Lower lobe of right lung (tissue), 2 donors: ENCODE measurements around the gene VPS54. TPM values are rescaled to one million over a fixed set of nuclear protein-coding genes. Genes with fewer than 3 reads are reported as not detected.
A peak's percentile ranks its signal among the peaks of the same experiment; 100 is the strongest.

Experiments used
- ATAC-seq, 2 donors: fragments of 200-7000 bp; cut with Tn5 transposase; one replicate each; pipeline ENCODE4 v1.9.1; 2020 to 2022; ENCODE audit warnings: mild to moderate bottlenecking in 2 of 2, moderate library complexity in 2 of 2
- DNase-seq: peaks from one replicate; pipeline ENCODE4 v3.0.0-alpha.2; 2020
- H3K27ac ChIP-seq: fragments of 200-600 bp; one replicate; pipeline ENCODE4 v1.8.0; 2022
- H3K27me3 ChIP-seq: fragments of 200-600 bp; one replicate; pipeline ENCODE4 v1.8.0; 2022; ENCODE audit warnings: low read depth
- H3K36me3 ChIP-seq: fragments of 200-600 bp; one replicate; pipeline ENCODE4 v1.8.0; 2022; ENCODE audit warnings: mild to moderate bottlenecking
- H3K4me1 ChIP-seq: fragments of 200-600 bp; one replicate; pipeline ENCODE4 v1.8.0; 2022
- H3K4me3 ChIP-seq: fragments of 200-600 bp; one replicate; pipeline ENCODE4 v1.8.0; 2022; ENCODE audit warnings: mild to moderate bottlenecking
- H3K9me3 ChIP-seq: fragments of 200-600 bp; one replicate; pipeline ENCODE4 v1.8.0; 2022
- intact Hi-C: fragments of 100-400 bp; cut with DNase I; formaldehyde crosslinking; loops from one replicate; pipeline ENCODE4 v1.11.0; 2022
- total RNA-seq: library from RNA; stranded (reverse); fragmentation: NEBNext Ultra II Directional; extraction: Animal tissue kit (Norgen Biotek cat#: 25700); gene quantifications from one replicate; pipeline ENCODE4 v1.2.1, GENCODE V29; 2021
- TF ChIP-seq, protein P1 (sequence below): fragments of 200-600 bp; IDR thresholded peaks from one replicate; pipeline ENCODE4 v1.8.0; 2022; ENCODE audit warnings: antibody characterized with exemption, mild to moderate bottlenecking
- donor health status: DM: no; HTN: yes; CAD: no; lungs with severe emphysema.

The VPS54 gene
- total RNA-seq, 1 donor from 2014 or later = 26.7 TPM

DNA sequence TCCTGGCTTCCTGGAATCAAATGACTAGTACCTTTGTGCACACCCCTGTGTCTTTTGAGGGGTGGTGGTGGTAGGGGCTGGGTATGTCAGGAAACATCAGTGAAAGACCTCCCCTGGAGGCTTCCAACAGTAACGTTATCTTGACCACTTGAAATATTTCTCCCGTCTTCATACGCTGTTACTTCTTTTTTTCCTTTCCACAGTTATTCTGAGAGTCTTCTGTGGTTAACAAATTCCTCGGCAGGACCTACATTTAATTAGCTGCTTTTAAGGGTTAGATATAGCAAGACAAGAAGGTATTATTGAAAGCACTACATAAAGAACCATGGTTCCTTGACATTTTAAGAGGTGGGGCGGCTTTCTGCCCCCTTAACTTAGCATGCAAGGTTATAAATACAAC lies 142.9 kb downstream of the VPS54 start:
- no peak overlapping the region for H3K4me3 ChIP-seq
- intact Hi-C loops = no loop called here
- DNase-seq (no peak), ATAC-seq (peak in 1 of 2 donors; percentile 23)
- no peaks in the 10 kb centered on the region for H3K27me3 ChIP-seq
- TF ChIP-seq, protein P1, sequence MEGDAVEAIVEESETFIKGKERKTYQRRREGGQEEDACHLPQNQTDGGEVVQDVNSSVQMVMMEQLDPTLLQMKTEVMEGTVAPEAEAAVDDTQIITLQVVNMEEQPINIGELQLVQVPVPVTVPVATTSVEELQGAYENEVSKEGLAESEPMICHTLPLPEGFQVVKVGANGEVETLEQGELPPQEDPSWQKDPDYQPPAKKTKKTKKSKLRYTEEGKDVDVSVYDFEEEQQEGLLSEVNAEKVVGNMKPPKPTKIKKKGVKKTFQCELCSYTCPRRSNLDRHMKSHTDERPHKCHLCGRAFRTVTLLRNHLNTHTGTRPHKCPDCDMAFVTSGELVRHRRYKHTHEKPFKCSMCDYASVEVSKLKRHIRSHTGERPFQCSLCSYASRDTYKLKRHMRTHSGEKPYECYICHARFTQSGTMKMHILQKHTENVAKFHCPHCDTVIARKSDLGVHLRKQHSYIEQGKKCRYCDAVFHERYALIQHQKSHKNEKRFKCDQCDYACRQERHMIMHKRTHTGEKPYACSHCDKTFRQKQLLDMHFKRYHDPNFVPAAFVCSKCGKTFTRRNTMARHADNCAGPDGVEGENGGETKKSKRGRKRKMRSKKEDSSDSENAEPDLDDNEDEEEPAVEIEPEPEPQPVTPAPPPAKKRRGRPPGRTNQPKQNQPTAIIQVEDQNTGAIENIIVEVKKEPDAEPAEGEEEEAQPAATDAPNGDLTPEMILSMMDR = no peak
- H3K36me3 ChIP-seq = peaks cover 19% of the 10 kb centered on the region
- H3K27ac ChIP-seq = no peak overlapping the region
- H3K9me3 ChIP-seq = no peaks in the 10 kb centered on the region
- peaks cover 32% of the 10 kb centered on the region for H3K4me1 ChIP-seq

DNA sequence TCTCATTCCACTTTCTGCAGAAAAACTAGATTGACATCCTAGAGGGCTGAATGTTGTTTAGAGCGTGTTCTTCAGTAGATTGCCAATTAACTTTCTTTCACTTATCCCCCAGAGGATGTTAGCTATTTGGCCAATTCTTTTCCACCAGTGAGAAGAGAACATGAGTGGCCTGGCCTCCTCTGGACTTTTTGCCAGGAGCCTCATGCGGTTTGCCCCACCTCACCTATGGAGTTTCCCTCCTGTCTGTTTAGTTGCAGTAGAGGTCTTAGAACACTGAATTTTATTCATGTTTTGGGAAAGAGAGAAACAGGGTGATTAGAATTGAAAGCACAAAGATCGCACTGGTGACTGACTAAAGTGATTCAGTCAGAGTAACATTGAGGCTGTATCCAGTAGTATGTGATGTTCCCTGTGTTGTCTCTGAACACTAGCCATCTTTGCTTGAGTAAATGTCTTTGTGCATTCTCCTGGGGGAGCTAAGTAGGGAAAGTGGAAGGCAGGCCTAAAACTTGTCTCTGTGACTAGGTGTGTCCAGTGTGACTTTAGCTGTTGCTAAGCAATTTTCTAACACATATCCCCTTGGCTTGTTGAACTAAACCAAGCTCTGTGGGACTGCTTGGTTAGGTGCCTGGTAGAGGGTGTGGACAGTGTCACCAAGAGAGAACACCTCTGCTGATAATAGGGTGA lies 143.5 kb downstream of the VPS54 start:
- Histone ChIP-seq H3K4me1 (peaks cover 38% of the 10 kb centered on the region), H3K9me3 (no peaks in the 10 kb centered on the region), H3K27ac (no peak overlapping the region), H3K27me3 (no peaks in the 10 kb centered on the region), H3K4me3 (no peak overlapping the region), H3K36me3 (peaks cover 19% of the 10 kb centered on the region)
- peak; percentile 61 to 76 for ATAC-seq
- TF ChIP-seq, protein P1 = no peak
- no peak for DNase-seq
- intact Hi-C loops = no loop called here

DNA sequence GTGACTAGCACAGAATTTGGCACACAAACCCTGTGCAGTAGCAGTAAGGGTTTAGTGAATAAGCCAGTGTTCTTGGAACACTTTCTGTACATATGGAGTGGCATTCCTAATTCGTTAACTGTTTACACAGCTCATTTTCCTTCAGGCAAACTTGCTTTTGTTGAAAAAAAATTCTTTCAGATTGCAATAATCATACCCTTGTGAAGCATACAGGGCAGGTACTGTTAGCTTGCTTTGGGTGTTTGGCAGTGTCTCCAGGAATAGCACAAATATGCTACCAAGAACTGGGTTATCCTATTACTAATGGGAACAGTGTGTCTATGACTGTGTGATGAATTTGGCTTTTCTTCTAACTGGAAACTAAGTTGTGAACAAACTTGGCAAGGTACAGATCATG lies 144.1 kb downstream of the VPS54 start:
- DNase-seq (no peak), ATAC-seq (peak in 1 of 2 donors; percentile 28)
- no peaks in the 10 kb centered on the region for H3K27me3 ChIP-seq
- intact Hi-C loops = no loop called here
- peaks cover 19% of the 10 kb centered on the region for H3K36me3 ChIP-seq
- peaks cover 41% of the 10 kb centered on the region for H3K4me1 ChIP-seq
- no peaks in the 10 kb centered on the region for H3K9me3 ChIP-seq
- H3K4me3 ChIP-seq = no peak overlapping the region
- no peak overlapping the region for H3K27ac ChIP-seq
- TF ChIP-seq, protein P1 = no peak

DNA sequence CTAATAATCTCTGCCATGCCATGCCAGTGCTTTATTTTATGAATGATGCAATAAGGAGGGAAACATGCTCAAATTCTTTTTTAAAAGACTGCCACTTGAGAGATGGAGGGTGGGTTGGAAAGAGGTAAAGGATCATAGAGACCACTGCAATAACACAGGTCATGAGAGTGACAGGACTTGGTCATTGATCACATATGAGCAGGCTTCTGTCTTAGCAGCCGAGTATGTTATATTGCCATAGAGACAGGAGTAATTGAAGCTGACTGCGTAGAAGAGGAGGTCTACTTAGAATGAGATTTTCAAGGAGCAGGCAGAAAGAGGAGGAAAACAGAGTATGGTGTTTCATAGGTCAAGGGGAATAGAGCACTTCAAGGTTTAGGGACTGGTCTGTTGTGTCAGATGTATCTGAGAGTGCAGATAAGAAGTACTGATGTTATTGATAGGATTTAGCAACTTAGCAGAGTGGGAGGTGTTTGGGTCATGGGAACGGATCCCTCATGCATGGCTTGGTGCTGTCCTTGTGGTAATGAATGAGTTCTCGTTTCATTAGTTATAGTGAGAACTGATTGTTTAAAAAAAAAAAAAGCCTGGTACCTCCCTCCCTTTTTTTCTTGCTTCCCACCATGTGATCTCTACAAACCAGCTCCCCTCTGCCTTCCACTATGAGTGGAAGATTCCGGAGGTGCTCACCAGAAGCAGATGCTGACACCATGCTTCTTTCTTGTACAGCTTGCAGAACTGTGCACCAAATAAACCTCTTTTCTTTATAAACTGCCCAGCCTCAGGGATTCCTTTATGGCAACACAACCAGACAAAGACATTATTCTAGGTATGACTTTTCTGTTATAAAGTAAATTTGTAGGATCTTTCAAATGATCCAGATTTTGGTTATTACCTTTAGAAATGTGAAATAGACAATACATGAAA lies 144.8 kb downstream of the VPS54 start:
- DNase-seq (no peak), ATAC-seq (no peak)
- H3K4me3 ChIP-seq = no peak overlapping the region
- no peaks in the 10 kb centered on the region for H3K27me3 ChIP-seq
- no peak overlapping the region for H3K27ac ChIP-seq
- TF ChIP-seq, protein P1 = no peak
- H3K4me1 ChIP-seq = peaks cover 41% of the 10 kb centered on the region
- no peaks in the 10 kb centered on the region for H3K9me3 ChIP-seq
- intact Hi-C loops = no loop called here
- H3K36me3 ChIP-seq = peaks cover 19% of the 10 kb centered on the region

DNA sequence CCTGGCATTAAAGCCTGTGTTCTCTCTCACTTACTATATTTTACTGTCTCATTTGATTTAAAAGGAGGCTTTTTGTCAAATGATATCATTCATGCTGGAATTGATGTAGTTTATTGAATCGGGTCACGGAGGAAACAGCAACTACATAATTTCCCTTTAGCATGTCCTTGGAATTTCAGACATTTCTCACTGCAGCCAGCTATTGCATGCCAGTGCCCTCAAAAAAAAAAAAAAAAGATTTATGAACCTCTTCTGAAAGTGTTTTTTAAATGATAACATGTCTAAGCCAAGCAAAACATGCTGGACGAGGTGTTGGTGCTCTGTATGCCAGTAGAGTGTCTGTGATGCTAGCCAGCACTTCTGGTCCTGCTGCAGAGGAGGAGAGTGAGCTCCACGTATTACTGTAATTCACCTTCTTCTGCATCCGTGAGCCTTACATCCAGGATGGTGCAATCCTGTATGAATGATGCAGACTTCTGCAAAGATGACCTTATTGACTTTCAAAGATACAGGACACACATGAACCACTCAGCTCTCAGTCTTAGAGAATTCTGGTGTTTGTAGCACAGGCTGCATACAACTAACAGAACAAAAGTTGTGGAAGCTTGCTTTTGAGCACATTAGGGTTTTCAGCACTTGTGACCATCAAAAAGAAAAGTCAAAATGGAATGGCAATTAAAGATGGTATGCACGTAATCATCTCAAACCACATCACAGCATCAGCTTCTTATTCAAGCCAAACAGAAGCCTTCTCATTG lies 146.5 kb downstream of the VPS54 start:
- Histone ChIP-seq H3K9me3 (no peaks in the 10 kb centered on the region), H3K4me3 (no peak overlapping the region), H3K36me3 (peaks cover 11% of the 10 kb centered on the region), H3K27ac (no peak overlapping the region), H3K27me3 (no peaks in the 10 kb centered on the region), H3K4me1 (peaks cover 41% of the 10 kb centered on the region)
- TF ChIP-seq, protein P1 = no peak
- ATAC-seq (peak in 1 of 2 donors; percentile 38), DNase-seq (no peak)
- intact Hi-C loops = no loop called here
